NK-92 (cell line): Measurements from ENCODE around the gene ZNF473.

ENCODE experiments used
- DNase-seq: peaks from one replicate; lab custom pipeline; 2025; ENCODE audit not compliant: unreplicated experiment; lab: John Stamatoyannopoulos, UW

The ZNF473 gene

DNA sequence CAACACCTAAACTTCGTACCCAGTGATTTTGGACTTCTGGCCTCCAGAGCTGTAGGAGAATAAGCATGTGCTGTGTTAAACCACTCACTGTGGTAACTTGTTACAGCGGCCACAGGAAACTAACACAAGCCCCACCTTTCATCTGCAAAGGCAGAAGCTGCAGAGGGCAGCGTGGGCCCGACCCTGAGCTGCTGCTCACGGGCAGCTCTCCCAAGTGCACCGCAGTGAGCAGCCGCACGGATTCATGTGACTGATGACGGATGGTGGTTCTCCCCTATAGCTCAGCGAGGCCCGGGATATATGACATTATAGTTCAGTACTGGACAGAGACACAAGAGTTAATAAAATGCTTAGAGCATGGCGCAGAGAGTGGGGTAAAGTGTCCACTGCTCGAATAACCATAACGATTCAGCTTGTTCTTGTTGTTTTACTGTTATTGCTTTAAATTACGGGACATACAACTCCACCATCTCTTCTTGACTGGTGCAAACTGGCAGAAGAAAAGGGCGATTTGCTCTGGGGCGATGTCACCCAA lies 22.5 kb upstream of the ZNF473 start:
- no peak for DNase-seq

GRCh38 chr19:50003810-50004419 lies 21.9 kb upstream of the ZNF473 start:
- no peak for DNase-seq

DNA sequence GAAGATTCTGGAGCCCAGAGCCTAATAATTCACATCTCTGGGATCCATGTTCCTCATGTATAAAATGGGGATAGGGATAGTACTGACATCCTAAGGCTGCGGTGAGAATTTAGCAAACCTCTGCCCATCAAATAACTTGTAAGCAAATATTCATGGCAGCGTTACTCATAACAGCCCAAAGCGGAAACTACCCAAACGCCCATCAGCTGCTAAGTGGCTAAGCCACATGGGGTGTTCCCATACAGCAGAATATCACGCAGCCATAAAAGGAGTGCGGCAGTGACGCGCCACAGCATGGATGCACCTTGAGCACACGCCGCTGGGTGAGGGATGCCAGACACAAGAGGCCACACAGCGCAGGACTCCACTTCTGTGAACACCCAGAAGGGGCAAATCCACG lies 20.4 kb upstream of the ZNF473 start:
- no peak for DNase-seq

GRCh38 chr19:50007170-50007569 lies 18.6 kb upstream of the ZNF473 start:
- DNase-seq: no peak

GRCh38 chr19:50007947-50008346 lies 17.9 kb upstream of the ZNF473 start:
- no peak for DNase-seq

DNA sequence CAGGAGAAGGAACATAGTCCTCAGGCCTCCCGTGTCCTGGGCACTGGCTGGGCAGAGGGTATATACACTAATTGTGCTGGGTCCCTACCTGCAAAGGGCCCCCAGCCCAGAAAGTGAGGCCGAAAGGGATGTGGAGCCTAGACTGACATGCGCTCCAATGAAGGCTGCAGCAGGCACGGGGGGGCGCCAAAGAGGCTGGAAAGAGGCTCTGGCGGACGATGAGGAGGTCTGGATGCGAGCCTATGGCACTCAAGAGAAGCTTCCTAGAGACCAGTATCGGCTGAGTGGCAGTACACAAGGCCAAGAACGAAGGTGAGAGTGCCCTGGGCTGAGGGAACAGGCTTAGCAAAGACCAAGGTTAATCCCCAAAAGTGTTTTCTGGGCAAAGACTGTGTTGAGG lies 17.3 kb upstream of the ZNF473 start:
- DNase-seq: no peak

DNA sequence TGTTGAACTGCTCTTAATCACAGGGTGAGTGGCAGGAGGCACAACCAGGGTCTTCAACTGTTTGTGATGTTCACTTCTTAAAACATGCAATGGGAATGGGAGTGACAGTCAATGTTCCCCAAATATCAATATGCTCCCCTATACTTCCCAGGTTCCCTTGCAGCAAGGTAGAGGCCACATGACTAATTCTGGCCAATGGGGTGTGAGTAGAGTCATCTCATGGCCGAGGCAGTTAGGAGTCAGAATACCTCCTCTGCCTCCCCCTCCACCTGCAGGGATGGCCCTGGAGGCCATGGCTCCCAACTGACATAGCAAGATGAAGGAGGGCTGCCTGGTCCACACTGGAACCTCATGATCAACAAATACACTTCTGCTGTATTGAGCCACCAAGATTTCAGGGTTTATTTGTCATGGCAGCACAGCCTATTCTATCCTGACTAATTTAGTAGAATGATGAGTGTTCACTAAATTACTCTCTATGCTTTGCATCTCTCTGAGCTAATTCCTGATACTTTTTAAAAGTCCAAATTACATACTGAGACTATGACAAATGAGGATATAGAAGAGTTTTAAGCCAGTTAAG lies 9.5 kb upstream of the ZNF473 start:
- DNase-seq: no peak

DNA sequence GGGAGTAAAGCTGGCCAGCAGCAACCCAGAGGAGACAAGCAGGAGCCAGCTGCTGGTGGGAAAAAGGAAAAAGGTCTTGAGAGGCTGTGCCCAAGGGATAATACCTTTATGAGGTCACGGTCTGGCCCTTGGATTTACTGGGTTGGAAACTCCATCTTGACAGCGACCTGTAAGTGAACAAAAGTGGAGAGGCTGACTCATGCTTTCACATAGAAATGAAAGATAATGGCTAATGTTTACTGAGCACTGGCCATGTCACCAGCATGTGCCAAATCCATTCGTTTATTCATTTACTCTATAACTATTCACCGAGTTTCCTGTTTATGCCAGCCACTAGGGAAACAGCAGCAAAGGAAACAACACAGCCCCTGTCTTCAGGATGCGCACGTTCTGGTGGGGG lies 5.3 kb upstream of the ZNF473 start:
- DNase-seq: no peak

- DNase-seq: no peak
Observed at GRCh38 chr19:50022823-50023222, 3.0 kb upstream of the ZNF473 start.

DNA sequence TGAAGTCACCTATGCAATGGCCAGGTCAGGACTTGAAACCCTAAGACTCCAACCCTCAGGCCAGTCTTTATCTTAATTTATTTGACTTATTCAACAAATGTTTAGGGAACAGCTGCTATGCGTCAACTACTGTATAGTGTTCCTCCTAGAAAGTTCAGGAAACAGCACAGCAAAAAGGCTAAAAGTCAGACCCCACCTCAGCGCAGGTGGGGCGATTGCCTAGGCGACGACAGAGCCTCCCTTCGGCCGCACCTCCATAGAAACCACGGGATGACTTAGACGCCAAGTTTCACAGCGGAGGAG lies 1.1 kb upstream of the ZNF473 start:
- DNase-seq: no peak

DNA sequence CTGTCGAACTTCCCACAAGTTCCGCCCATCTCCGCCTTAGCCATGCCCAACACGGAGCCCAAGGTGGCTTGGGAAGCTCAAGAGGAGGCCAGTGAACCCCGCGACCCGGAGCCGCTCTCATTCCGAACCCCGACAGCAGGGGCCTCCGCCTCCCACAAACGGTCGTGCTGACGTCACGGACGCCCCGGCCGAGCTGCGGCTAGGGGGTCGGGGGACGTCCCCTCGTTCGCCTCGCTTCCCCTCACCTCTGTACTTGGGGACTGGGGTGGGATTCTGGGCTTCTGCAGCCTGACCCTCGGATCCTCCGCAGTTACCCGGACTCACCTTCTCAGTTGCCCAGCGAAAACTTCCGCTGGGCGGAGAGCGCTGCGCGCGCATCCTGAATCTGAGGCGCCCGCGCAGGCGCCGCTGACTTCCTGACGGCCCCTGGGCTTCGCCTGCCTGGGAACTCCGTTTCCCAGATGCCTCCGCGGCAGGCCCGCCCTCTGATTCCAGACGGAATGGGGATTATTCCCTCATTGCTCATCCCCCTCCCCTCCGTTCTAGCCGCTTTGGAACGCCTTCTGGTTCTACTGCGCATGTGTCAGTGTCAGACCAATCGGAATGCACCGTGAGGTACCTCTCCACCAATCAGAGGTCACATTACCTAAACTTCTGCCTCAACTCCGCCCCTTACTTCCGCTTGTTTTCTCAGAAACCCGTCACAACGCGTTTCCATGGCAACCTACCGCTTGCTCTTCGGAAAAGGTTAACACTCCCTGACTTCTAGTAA lies 597 bp upstream of the ZNF473 start, which contains the start of gene VRK3:
Gene VRK3 (minus strand): TSS at position 351 of the 772 bp plus-strand sequence. CDS start 9,210 bp downstream, outside the sequence.
- DNase-seq: peak; percentile 91

GRCh38 chr19:50026550-50026906 lies 723 bp downstream of the ZNF473 start:
- no peak for DNase-seq

DNA sequence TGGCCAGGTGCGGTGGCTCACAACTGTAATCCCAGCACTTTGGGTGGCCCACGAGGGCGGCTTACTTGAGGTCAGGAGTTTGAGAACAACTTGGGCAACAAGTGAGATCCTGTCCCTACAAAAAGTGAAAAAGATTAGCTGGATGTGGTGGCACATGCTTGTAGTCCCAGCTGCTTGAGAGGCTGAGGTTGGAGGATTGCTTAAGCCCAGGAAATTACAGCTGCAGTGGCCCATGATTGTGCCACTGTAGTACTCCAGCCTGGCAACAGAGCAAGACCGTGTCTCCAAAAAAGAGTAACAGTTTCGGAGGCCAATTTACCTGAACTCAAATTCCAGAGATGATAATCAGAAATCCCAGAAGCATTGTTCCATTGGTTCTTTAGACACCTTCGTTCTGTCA lies 4.4 kb downstream of the ZNF473 start:
- DNase-seq: no peak

GRCh38 chr19:50030937-50031336 lies 5.1 kb downstream of the ZNF473 start:
- DNase-seq: no peak

GRCh38 chr19:50036908-50037307 lies 11.1 kb downstream of the ZNF473 start:
- no peak for DNase-seq

- no peak for DNase-seq
Observed at GRCh38 chr19:50039968-50040367, 14.2 kb downstream of the ZNF473 start.

DNA sequence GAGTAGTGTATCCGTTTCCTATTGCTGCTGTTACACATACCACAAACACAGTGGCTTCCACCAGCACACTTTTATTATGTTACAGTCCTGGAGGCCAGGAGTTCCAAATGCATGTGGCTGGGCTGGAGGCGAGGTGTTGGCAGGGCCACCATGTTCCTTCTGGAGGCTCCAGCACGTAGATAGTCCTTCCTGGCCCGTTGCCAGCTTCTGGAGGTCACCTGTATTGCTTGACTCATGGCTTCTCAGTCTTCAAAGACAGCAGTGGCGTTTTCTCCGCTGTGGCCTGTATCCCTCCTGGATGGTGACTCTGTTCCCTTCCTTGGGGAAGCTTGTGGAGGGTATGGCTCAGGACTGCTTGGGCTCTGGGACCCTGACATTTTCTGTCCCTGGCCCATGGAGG lies 15.2 kb downstream of the ZNF473 start:
- no peak for DNase-seq

DNA sequence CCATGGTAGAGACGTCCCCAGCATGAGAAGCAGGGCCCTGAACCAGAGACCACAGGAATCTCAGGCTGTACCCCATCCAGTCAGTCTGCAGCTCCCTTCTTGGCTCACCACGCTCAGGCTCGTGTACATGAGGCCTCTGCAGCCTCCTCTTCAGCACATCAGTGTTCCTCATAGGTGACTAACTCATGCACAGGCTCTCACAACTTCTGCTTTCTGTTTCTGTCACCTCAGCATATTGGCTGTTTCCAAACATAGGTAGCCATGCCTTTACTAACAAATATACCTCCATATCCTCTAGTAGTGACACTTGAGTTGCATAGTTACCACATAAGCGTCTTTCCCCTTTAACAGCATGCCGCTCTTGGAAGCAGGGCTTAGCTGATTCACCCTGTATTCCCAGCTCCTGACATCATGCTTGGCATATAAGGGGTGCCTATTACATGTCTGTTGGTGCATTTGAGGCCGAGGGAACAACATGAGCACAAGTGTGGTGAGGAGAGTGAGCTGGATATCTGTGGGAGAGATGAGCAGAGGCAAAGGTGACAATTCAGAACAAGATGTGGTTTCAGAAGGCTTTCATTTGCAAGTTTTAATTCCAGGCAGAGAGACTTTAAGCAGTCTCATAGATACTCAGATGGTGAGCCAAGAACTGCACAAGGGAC lies 16.7 kb downstream of the ZNF473 start:
- no peak for DNase-seq

GRCh38 chr19:50043967-50044366 lies 18.2 kb downstream of the ZNF473 start:
- no peak for DNase-seq

DNA sequence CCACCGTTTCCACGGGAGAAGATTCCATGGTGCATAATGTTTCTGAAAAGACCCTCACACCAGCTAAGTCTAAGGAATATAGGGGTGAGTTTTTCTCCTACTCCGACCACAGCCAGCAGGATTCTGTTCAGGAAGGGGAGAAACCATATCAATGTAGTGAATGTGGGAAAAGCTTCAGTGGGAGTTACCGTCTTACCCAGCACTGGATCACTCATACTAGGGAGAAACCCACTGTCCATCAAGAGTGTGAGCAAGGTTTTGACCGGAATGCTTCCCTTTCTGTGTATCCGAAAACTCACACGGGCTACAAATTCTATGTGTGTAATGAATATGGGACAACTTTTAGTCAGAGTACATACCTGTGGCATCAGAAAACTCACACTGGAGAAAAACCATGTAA lies 19.1 kb downstream of the ZNF473 start:
- DNase-seq: no peak

DNA sequence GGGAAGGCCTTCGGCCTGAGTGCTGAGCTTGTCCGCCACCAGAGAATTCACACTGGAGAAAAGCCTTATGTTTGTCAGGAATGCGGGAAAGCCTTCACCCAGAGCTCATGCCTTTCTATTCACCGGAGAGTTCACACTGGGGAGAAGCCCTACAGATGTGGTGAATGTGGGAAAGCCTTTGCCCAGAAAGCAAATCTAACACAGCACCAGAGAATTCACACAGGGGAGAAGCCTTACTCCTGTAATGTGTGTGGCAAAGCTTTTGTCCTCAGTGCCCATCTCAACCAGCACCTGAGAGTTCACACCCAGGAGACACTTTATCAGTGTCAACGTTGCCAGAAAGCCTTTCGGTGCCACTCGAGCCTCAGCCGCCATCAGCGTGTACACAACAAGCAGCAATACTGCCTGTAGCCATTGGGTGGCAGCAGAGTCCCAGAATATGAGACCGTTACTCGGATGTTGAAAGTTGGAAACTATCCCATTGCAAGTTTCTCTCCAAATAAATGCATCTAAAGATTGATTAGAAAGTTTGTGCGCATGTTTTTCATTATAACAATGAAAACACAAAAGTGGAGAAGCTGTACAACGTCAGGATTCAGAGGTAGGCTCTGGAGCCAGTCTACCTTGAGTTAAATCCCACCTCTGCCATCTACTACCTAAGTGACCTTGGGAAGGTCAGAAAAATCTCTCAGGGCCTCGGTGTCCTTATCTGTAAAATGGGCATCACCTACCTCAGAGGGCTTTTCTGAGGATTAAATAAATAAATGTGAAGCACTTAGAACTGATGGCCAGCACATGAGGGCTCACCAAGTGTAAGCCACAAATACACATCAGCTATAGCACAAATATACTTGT lies 21.1 kb downstream of the ZNF473 start:
- no peak for DNase-seq
